ACHN (cell line): ENCODE measurements around the gene PLA2R1.
A peak's percentile ranks its signal among the peaks of the same experiment; 100 is the strongest.

Experiments used
- DNase-seq: peaks from one replicate; pipeline ENCODE4 v3.0.0-alpha.2; 2015
- in situ Hi-C: cut with HindIII; loops from 2 replicates; pipeline ENCODE4 v1.10.0; 2017; ENCODE audit warnings: low sequenced_read_pairs, low pct_ligation_motif_present, low pct_unique_long_range_greater_than_20kb

Gene PLA2R1

DNA sequence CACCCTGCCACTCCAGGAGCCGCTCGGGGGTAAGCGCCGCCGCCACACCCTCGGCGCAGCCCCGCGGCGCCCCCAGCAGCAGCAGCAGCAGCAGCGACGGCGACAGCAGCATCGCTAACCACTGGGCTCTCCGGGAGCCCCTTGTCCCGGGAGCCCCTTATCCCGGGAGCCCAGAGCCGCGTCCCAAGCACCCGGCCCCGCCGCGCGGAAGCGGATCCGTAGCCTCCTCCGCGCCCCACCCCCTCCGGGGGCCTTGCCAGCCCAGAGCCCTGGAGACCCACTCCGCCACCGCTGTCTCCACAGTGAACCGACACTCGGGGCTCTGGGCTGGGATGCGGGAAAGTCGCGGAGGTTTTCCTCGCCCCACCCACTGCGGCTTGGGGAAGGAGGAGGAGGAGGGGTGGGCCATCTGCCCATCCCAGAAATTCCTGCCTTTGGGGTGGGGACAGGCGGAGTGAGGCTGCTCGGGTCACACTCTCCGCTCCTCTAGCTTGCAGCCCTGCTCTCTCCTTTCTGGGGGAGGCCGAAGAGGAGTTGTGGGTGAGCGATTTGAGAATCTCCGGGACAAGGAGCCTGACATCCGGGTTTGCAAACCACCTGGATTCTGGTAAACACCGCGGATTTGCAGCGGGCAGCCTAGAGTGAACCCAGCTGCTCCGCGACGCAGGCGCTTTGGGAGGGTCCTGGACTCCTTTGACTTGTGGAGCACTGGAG is at the start of gene PLA2R1:
PLA2R1 (minus strand) TSS at position 324 of the 714 bp plus-strand sequence; CDS start at position 112, 212 bp downstream.
- in situ Hi-C loops, result no loop called here
- DNase-seq, result peak; percentile 55

DNA sequence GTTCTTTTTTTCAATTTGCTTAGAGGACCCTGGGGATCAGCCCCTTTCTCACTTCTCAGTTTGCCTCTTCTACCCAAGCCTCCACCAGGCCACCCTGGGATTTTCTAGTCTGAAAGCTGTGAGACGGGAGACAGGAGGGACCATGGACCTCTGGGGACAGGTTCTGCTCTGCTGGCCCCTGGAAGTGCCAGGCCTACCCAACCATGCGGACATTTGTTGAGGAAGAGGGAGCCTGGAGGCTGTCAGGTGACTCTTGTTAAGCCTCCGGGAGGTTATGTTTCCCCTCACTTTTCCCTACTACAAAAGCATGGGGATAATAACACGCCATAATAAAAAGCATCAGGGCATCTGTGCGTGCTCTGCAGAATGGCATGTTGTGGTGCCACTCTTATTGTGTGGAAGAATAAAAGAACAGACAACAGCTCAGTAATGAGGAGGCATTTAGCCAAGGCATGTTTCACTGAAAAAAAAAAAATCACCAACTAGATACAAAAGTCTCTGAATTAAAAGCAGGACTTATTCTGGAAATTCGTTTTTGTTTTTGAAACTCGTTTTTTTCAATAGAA is 48.3 kb upstream of the PLA2R1 start:
- no peak for DNase-seq
- in situ Hi-C loops, result no loop called here

DNA sequence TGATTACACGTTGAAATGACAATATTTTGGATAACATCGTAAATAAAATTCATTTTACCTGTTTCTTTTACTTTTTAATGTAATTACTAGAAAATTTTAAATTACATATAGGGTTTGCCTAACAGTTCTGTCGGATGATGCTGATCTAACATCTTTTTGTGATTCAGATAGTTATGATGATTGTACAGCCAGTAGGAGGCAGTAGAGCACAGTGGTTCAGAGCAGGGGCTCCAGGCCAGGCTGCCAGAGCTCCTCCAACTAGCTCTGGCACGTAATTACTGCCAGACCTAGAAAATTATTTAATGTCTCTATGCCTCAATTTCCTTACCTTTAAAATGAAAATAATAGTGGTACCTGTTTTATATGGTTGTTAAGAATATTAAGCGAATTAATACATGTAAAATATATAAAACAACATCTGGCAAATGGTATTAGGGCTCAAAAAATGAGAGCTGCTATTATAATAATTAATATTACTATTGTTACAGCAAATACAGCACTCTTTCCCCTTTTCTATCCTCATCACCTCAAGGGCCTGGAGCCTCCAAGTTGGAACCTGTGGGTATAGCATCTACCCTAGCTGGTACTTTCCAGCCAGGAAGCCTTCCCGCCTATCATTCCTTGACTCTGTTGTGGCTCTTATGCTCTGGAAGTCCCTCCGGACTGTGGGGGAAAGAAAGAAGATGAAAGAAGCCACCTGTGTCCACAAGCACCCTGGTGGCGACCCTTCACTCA is 47.7 kb upstream of the PLA2R1 start:
- in situ Hi-C loops, result no loop called here
- peak; percentile 81 for DNase-seq

DNA sequence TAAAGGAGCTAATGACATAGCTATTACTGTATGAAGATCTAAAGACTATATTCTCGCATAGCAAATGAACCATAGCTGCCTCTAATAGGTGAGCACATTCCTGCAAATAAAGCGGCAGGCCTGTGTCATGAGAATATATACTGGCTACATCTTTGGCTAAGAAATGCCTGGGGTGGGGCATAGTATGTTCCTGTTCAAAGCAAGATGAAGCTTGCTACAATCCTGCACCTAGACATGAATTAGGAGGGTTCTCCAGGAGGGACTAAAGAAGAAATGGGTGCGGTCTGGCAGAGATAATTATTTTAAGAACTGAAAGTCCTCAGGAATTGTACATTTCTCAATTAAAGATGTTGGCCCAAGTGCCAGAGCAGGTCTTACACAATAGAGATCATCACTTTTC is 46.8 kb upstream of the PLA2R1 start:
- DNase-seq, result no peak
- in situ Hi-C loops, result no loop called here

DNA sequence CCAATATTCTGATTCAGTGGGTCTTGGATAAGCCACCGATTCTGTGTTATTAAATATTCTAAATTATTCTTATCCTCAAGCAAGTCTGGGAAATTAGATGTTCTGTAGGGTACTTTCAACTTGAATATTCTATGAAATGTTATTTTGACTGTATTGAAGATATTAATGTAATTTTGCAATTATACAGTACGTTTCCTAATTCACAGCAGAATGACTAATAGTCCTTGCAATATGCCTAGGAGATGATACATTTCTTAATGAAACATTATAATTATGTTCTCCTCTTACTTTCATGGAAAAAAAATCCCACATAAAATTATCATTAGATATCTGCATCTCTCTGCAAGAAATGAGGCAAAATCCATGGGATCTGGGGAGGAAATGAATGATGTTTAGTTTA is 46.2 kb upstream of the PLA2R1 start:
- no peak for DNase-seq
- in situ Hi-C loops, result no loop called here

DNA sequence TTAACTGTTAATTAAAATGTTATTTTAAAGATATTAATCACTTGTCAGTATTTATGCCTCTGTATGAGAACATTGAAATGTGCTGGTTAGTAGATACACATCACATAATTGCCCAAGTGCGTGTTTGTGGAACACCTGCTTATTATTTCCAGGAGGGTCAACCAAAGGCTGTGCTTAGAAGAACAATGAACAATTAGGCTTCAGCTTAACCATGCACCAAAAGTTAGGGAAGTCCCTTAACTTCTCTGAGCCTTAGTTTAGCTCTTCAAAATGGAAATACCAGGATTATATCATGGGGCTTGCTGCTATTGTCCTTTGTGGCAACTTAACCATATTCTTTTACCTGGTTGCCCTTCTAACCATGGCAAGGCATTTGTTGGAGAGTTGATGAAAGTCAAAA is 43.0 kb upstream of the PLA2R1 start:
- in situ Hi-C loops, result no loop called here
- DNase-seq, result no peak

DNA sequence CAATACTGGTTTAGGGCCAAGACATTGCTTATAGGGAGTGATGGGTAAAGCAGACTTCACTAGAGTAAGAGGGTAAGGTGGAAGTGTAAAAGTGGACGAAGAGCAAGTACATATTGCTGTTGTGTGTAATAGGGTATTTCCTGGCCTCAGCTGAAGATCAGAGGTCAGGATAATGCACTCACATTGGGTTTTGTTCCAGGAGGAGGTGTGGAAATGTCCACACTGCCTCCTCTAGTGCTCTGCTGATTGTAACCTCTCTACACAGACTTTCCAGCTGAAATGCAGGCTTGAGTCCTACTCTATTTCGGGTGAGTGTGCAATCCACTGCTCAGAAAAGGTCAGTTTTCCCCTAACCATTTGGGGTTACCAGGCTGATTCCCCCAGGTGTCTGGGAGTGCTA is 41.7 kb upstream of the PLA2R1 start:
- in situ Hi-C loops, result no loop called here
- DNase-seq, result no peak

DNA sequence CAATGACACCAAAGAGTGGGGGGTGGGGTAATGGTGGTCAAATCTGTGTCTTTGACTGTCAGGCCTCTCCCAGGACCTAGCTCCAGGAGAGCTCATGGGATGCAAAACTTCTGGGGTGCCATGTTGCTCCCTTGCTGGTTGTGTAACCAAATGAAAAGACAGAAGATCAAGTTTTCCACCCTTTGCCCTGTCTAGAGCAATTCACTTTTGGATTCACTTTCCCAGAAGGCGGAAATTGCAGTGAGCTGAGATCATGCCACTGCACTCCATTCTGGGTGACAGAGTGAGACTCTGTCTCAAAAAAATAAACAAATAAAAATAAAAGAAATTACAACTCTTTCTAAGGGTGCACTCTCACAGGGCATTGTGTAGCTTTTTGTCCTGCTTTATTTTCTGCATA is 34.9 kb upstream of the PLA2R1 start:
- in situ Hi-C loops, result no loop called here
- DNase-seq, result no peak

DNA sequence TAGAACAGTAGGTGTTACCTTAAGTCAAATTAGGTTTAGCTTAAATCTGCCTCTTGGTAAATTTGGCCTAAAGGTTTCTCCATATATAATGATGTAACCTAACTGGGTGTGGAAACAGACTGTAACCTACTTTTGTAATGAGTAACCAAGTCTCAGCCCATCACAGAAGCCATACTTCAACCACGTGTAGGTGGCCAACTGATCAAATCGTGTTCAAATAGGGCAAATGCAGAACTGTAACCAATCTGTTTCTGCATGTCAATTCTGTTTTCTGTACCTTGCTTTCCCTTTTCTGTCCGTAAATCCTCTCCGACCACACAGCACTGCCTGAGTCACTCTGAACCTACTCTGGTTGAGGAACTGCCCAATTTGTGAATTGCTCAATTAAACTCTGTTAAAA is 34.0 kb upstream of the PLA2R1 start:
- DNase-seq, result no peak
- in situ Hi-C loops, result no loop called here

DNA sequence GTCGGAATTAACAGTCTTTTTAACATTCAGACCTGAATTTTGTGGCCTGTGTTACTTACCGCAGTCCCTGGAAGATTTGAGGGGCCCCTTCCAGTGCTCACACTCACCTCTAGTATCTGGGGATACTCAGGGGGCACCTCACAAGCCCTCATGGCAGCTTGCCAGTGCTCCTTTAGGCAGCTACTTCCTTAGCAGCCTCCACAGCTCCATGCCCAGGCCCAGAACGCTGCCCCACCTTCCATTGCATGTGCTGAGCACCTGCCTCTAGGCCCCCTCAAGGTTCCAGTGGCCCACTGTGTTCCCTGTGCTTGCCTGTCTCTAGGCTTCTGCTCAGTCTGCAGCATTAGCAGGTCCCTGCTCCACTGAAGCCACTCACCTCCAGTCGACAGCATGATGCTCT is 30.0 kb upstream of the PLA2R1 start:
- in situ Hi-C loops, result no loop called here

DNA sequence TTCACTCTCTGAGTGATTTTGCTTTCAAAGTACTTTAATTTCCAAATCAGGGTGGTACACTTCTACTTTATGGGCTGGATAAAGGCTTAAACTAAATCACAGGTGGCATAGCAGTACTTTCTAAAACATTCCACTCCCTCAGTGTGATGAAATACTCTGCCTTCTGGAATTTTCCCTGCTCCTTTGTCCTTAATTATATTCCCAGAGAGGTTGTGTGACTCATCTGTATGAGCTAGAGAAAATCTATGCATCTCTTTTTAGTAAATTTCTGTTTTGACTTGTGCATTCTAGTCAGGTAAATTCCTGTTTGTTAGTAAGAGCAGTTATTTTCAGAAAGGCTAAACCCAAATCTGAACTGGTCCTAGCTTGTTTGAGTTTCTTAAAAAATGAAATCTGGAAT is 29.0 kb upstream of the PLA2R1 start:
- no peak for DNase-seq
- in situ Hi-C loops, result no loop called here

More for the DNA sequence above, 30.0 kb upstream of the PLA2R1 start:
- DNase-seq, result no peak

DNA sequence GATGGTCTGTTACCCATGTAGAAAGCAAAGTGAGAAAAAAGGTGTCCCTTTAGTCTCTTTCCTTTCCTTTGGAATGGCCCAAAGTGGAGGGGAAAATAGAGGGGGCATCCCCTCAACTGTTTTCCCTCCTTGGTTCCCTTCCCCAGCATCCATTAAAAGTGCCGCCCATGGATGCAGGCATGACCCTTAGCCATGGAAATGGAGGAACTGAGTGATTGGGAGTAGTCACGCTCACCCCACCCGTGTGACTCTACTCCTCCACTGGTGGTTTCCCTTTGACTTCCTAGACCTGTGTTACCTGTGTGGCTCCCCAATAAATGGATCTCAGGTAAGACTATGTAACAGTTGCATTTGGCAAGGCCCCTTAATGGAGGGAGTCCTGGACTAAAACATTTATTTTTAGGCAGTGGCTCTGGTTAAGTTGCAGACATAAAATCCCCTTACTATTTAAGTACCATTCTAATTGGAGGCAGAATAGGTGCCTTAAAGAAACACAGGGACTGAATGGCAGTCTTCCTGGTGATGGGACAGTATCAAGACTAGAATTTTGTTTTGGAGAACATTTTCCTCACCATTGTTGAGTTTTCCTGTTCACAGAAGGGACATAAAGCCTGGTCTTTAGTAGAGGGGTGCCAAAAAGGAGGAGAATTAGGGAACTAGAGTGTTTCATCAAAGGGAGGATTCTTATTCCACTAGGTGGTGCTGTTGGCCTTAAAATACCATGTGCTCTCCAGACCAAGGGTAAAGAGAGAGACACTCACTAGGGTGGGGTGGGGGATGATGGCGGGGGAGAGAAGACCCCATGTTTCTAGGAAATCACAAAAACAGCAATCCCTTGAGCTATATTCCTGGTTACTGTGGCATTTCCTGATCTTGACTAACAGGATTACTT is 25.7 kb upstream of the PLA2R1 start:
- DNase-seq, result peak; percentile 58
- in situ Hi-C loops, result no loop called here

DNA sequence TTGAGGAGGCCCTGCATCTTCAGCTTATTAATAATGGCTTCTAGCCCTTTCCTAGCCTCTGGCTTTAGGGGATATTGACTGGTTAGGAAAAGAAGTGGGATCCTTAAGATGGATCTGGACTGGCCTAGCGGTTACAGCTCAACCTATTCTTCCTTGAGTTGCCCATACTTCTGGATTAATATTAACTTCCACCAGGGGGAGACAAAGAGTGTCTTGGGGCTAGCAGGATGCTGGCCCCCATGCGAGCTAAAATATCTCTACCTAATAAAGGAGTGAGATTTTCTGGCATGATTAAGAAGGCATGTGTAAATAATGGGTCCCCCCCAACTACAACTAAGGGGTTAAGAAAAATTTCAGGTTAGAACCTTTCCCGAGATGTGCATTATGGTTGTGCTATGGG is 23.2 kb upstream of the PLA2R1 start:
- in situ Hi-C loops, result no loop called here
- peak; percentile 37 for DNase-seq

DNA sequence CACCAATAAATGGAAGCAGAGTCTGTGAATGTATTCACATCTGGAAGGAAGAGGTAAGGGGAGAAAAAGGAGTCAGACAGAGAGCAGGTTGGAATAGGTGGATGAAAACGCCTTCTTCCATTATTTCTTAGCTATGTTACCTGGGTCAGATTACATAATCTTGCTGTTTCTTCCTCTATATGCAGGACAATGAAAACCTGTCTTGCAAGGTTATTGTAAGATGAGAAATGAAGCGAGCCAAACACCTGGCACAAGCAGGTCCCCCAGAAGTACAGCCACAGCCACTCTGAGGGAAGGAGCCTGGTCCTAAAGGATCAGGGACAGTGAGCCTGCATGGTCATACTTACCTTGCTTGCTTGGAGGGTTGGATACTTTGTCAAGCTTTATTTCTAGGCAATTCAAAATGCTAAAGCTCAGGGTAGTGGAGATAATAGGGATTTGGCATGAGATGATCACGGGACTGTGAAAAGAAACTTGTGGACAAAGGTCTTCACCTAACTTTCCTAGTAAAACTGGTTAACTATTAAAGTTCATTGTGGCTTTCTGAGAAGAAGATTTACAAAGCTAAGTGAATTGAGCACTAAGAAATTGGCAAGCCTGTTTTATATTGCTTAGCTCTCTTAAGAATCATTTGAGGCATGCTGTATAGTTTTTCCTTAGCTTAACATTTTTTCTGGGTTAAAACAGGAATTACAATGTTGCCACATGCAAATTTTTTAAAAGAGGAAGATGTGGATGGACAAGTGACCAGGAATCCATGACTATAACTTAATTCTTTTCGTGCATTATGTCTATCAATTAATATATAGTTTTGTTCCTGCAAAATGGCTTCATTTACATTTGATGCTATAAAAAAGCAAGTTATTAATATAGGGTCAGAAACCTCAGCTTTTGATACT is 15.7 kb upstream of the PLA2R1 start:
- in situ Hi-C loops, result no loop called here
- DNase-seq, result no peak

DNA sequence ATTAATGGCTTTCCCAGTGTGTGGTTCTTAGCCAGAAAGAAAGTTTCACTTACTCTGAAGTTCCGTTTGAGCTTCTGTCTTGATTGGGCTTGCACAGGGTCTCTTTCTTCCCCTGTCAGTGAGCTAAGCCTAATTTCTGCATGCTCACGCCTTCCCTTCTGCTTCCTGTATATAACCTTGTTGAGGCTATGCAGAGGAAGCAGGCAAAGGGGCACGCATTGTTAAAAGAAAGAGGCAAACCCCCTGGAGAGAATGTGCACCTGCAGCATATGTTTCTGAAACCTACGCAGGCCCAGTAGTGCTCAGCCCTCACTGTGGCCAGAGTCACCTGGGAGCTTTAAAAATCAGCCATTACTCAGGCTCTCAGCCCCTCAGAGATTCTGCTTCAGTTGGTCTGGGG is 14.5 kb upstream of the PLA2R1 start:
- no peak for DNase-seq

DNA sequence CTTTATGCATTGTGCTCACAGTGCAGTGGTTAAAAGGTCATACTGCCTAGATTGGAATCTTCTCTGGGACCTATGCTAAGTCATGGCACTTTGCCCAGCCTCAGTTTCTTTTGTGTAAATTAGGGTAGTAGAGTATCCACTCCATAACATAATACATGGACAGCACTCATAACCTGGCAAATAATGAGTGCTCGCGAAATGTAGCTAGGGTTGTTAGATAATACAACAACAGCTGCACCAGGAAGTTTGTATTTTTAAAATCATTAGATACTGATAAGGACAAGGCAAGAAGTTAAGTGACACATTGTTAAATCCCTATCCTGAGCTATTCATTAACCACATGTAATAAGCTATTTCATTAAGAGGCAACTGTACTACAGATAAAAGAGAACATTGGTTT is 13.8 kb upstream of the PLA2R1 start:
- DNase-seq, result no peak
- in situ Hi-C loops, result no loop called here

More for the DNA sequence above, 14.5 kb upstream of the PLA2R1 start:
- in situ Hi-C loops, result no loop called here

DNA sequence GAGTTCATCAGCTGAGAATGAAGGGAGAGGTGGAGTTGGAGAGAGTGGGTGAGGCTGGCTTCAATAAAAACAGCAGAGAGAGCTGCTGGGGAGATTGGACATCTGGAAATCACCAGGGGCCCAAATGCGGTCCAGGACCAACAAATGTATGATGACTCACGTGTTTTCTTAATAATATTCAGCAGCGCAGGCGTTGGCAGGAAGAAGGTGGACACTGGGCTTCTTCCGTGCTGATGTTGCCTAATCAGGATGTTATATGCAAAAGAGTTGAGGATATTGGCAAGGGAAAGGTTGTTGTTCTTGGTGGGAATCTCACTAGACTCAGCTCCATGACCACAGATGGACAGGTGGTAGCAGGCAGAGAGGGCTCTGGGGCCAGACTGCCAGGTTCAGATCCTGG is 12.8 kb upstream of the PLA2R1 start:
- in situ Hi-C loops, result no loop called here
- DNase-seq, result no peak

DNA sequence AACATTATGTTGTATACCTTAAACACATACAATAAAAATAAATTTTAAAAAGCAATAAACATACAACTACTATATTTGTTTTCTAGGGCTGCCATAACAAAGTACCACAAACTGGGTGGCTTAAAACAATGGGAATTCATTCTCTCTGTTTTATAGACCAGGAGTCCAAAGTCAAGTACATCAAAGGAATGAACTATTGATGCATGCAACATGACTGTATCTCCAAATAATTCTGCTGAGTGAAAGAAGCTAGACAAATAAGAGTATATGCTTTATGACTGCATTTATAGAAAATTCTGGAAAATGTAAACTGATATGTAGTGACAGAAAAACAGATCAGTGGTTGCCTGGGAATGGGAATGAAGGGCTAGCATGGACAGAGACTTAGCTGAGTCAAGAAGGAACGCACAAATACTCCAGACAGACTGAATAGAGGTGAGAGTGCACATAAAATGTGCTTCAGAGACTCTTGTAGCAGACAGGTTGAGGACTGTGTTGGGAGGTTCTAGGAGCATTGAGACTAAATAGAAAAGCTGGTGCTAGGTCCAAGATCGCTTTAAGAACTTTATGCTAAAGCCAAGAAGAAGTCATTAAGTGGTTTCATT is 11.0 kb upstream of the PLA2R1 start:
- DNase-seq, result no peak
- in situ Hi-C loops, result no loop called here
